H9 (cell line): Measurements from ENCODE around the gene GABPB2. TPM values are rescaled to one million over a fixed set of nuclear protein-coding genes. Genes with fewer than 3 reads are reported as not detected.

Experiments
- DNase-seq: peaks from one replicate; pipeline ENCODE4 v3.0.0-alpha.2; 2017
- H2AFZ ChIP-seq: one replicate; pipeline ENCODE4 v1.6.1; 2013; ENCODE audit warnings: mild to moderate bottlenecking, low read length, control low read depth, moderate library complexity
- H2AK5ac ChIP-seq: 2 replicates; pipeline ENCODE4 v1.6.1; 2013; ENCODE audit warnings: low read length, control low read depth, mixed read lengths; ENCODE audit not compliant: insufficient read length
- H2BK120ac ChIP-seq: one replicate; pipeline ENCODE4 v1.6.1; 2013; ENCODE audit warnings: low read depth, mild to moderate bottlenecking, low read length, control low read depth, inconsistent platforms; ENCODE audit not compliant: poor library complexity, severe bottlenecking
- H2BK12ac ChIP-seq: 2 replicates; pipeline ENCODE4 v1.6.1; 2013; ENCODE audit warnings: low read length, control low read depth, mixed read lengths, low read depth; ENCODE audit not compliant: insufficient read length
- H2BK15ac ChIP-seq: 2 replicates; pipeline ENCODE4 v1.6.1; 2013; ENCODE audit warnings: low read depth, low read length, control low read depth
- H2BK20ac ChIP-seq: one replicate; pipeline ENCODE4 v1.6.1; 2013; ENCODE audit warnings: low read depth, mild to moderate bottlenecking, low read length, control low read depth, inconsistent platforms; ENCODE audit not compliant: poor library complexity, severe bottlenecking
- H2BK5ac ChIP-seq: 2 replicates; pipeline ENCODE4 v1.6.1; 2013; ENCODE audit warnings: low read length, control low read depth, mixed read lengths; ENCODE audit not compliant: insufficient read length
- H3K14ac ChIP-seq: 2 replicates; pipeline ENCODE4 v1.6.1; 2013; ENCODE audit warnings: low read length, control low read depth; ENCODE audit not compliant: insufficient read depth
- H3K18ac ChIP-seq: 2 replicates; pipeline ENCODE4 v1.6.1; 2013; ENCODE audit warnings: low read depth, mild to moderate bottlenecking, mixed read lengths, low read length, control low read depth; ENCODE audit not compliant: insufficient read length
- H3K23ac ChIP-seq: 2 replicates; pipeline ENCODE4 v1.6.1; 2013; ENCODE audit warnings: low read length, control low read depth, mixed read lengths, low read depth; ENCODE audit not compliant: insufficient read length
- H3K23me2 ChIP-seq: 2 replicates; pipeline ENCODE4 v1.6.1; 2013; ENCODE audit warnings: low read depth, mild to moderate bottlenecking, mixed read lengths, low read length, control low read depth; ENCODE audit not compliant: insufficient read length, poor library complexity, severe bottlenecking
- H3K27ac ChIP-seq: 2 replicates; pipeline ENCODE4 v1.5.1; 2013; ENCODE audit warnings: low read length, control low read depth, mixed read lengths, low read depth; ENCODE audit not compliant: insufficient read length
- H3K27me3 ChIP-seq: 2 replicates; pipeline ENCODE4 v1.6.1; 2013; ENCODE audit warnings: low read length, control low read depth, inconsistent platforms; ENCODE audit not compliant: insufficient read depth
- H3K4ac ChIP-seq: 2 replicates; pipeline ENCODE4 v1.6.1; 2013; ENCODE audit warnings: low read depth, mild to moderate bottlenecking, control low read depth, inconsistent platforms, low read length, moderate library complexity
- H3K4me1 ChIP-seq: 2 replicates; pipeline ENCODE4 v1.6.1; 2013; ENCODE audit warnings: low read length, control low read depth, inconsistent platforms; ENCODE audit not compliant: insufficient read depth
- H3K4me2 ChIP-seq: 2 replicates; pipeline ENCODE4 v1.6.1; 2013; ENCODE audit warnings: low read length, control low read depth, mixed read lengths; ENCODE audit not compliant: insufficient read length, insufficient read depth
- H3K56ac ChIP-seq: 2 replicates; pipeline ENCODE4 v1.6.1; 2013; ENCODE audit warnings: low read depth, mild to moderate bottlenecking, mixed read lengths, low read length, control low read depth; ENCODE audit not compliant: insufficient read length
- H3K79me1 ChIP-seq: 2 replicates; pipeline ENCODE4 v1.6.1; 2013; ENCODE audit warnings: low read depth, mild to moderate bottlenecking, moderate library complexity, low read length, control low read depth, inconsistent platforms; ENCODE audit not compliant: insufficient read depth, poor library complexity, severe bottlenecking
- H3K79me2 ChIP-seq: 2 replicates; pipeline ENCODE4 v1.6.1; 2013; ENCODE audit warnings: low read length, control low read depth, inconsistent platforms; ENCODE audit not compliant: insufficient read depth
- H3K9ac ChIP-seq: 2 replicates; pipeline ENCODE4 v1.6.1; 2013; ENCODE audit warnings: low read length, control low read depth, mixed read lengths; ENCODE audit not compliant: insufficient read length; ENCODE audit errors: extremely low read depth
- H3K9me3 ChIP-seq: one replicate; pipeline ENCODE4 v1.6.1; 2013; ENCODE audit warnings: low read depth, low read length, inconsistent platforms; ENCODE audit not compliant: control insufficient read depth
- H3T11ph ChIP-seq: one replicate; pipeline ENCODE4 v1.6.1; 2013; ENCODE audit warnings: mild to moderate bottlenecking, low read length, control low read depth, inconsistent platforms
- H4K20me1 ChIP-seq: one replicate; pipeline ENCODE4 v1.6.1; 2013; ENCODE audit not compliant: control insufficient read depth, insufficient read length, insufficient read depth
- H4K5ac ChIP-seq: 2 replicates; pipeline ENCODE4 v1.6.1; 2013; ENCODE audit warnings: low read depth, mild to moderate bottlenecking, mixed read lengths, low read length, control low read depth; ENCODE audit not compliant: insufficient read length
- H4K8ac ChIP-seq: replicated peaks from 2 replicates; pipeline ENCODE4 v1.6.1; 2013; ENCODE audit warnings: low read length, control low read depth, mixed read lengths, low read depth; ENCODE audit not compliant: insufficient read length
- H4K91ac ChIP-seq: 2 replicates; pipeline ENCODE4 v1.6.1; 2013; ENCODE audit warnings: low read depth, mild to moderate bottlenecking, moderate library complexity, mixed read lengths, low read length, control low read depth; ENCODE audit not compliant: insufficient read length
- H3K27ac Mint-ChIP-seq, 3 experiments: 2 replicates in 2 of 3; 3 replicates in 1 of 3; pipeline ENCODE4 v1.8.0; 2020 to 2021; ENCODE audit warnings: mixed read lengths in 3 of 3, mild to moderate bottlenecking in 1 of 3, moderate library complexity in 1 of 3
- H3K27me3 Mint-ChIP-seq: 2 replicates; pipeline ENCODE4 v1.8.0; 2021; ENCODE audit warnings: low read depth, mild to moderate bottlenecking, moderate library complexity, mixed read lengths
- H3K36me3 Mint-ChIP-seq, 3 experiments: 2 replicates in 2 of 3; 3 replicates in 1 of 3; pipeline ENCODE4 v1.8.0; 2020 to 2021; ENCODE audit warnings: low read depth in 3 of 3, mixed read lengths in 3 of 3; ENCODE audit not compliant: insufficient read depth in 1 of 3
- H3K4me1 Mint-ChIP-seq, 2 experiments: 2 replicates each; pipeline ENCODE4 v1.8.0; 2020; ENCODE audit warnings: mixed read lengths in 2 of 2
- H3K4me3 Mint-ChIP-seq, 2 experiments: 2 replicates in 1 of 2; 3 replicates in 1 of 2; pipeline ENCODE4 v1.8.0; 2020 to 2021; ENCODE audit warnings: mild to moderate bottlenecking in 2 of 2, mixed read lengths in 2 of 2, moderate library complexity in 1 of 2
- H3K9me3 Mint-ChIP-seq, 2 experiments: 2 replicates in 1 of 2; 3 replicates in 1 of 2; pipeline ENCODE4 v1.8.0; 2020; ENCODE audit warnings: mild to moderate bottlenecking in 2 of 2, mixed read lengths in 2 of 2, moderate library complexity in 1 of 2
- WGBS: extraction: QIAGEN DNeasy Blood & Tissue Kit; methylation state at CpG from one replicate; pipeline ENCODE4 v1.1.7; 2013; ENCODE audit warnings: missing lambda C conversion rate, low lambda C conversion rate, mixed read lengths; ENCODE audit not compliant: insufficient read length; ENCODE audit errors: extremely low coverage; 5-methylcytosine and 5-hydroxymethylcytosine counted together
- total RNA-seq: library from RNA; stranded (reverse); gene quantifications from 2 replicates; pipeline ENCODE4 v1.2.1, GENCODE V29; 2021
- TF ChIP-seq, protein P1 (sequence below): fragments of 200-600 bp; sonication (generic); conservative IDR thresholded peaks from 3 replicates; pipeline ENCODE4 v1.8.0; 2021; ENCODE audit warnings: antibody characterized with exemption, mild to moderate bottlenecking

GABPB2 gene
- total RNA-seq, 1 experiment from 2014 or later: 4.1 TPM

DNA sequence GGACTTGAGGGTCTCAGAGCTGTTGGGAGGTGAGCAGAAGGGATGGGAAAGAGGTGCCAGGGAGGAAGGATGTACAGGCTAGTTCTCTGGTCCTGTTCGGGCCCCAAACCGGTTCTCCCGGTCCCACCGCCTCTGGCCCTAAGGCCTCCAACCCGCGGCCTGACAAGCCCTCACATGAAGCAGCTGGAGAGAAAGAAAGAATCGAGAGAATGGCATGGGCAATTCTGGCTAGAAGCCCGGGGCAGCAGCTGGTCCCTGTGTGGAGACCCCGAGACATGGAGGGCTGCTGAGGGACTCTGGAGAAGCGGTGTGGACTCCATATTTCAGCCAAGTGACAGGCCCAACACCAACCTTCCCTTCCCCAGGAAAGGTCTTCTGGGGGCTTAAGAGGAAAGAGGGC lies 11.9 kb upstream of the GABPB2 start:
- DNase-seq: peak; percentile 58
- Histone ChIP-seq H3K79me2 (peaks cover 30% of the 10 kb centered on the region; the same call in 1 of the 2 replicates), H2BK12ac (no peak overlapping the region), H2BK120ac (no peak overlapping the region), H2BK15ac (no peak overlapping the region), H3K4me2 (peak overlapping the region; percentile 86), H3K9me3 (no peaks in the 10 kb centered on the region), H3K14ac (no peak overlapping the region), H3K79me1 (peaks cover 12% of the 10 kb centered on the region), H3K18ac (no peak overlapping the region), H2BK20ac (no peak overlapping the region), H4K5ac (no peak overlapping the region), H3K27me3 (no peaks in the 10 kb centered on the region), H3K23me2 (peaks cover 22% of the 10 kb centered on the region), H3K27ac (no peak overlapping the region), H3K23ac (no peak overlapping the region), H2AFZ (no peak overlapping the region), H2AK5ac (no peak overlapping the region), H3K9ac (peak overlapping the region; percentile 75), H3K4me1 (peaks cover 7% of the 10 kb centered on the region; the same call in 1 of the 2 replicates), H4K20me1 (no peaks in the 10 kb centered on the region), H3T11ph (no peak overlapping the region), H4K8ac (no peak overlapping the region), H3K56ac (no peak overlapping the region), H3K4ac (no peak overlapping the region), H2BK5ac (no peak overlapping the region), H4K91ac (no peak overlapping the region)
- Mint-ChIP-seq H3K36me3 (peaks cover 24 to 50% (median 45%) of the 10 kb centered on the region in 3 experiments), H3K27me3 (no peaks in the 10 kb centered on the region), H3K4me1 (peaks cover 40 to 46% of the 10 kb centered on the region in 2 experiments), H3K27ac (peak overlapping the region; percentile 14 to 96 (median 95); a peak in 5 of 7 replicates), H3K9me3 (no peaks in the 10 kb centered on the region), H3K4me3 (peak overlapping the region; percentile 94 to 98)
- TF ChIP-seq, protein P1, sequence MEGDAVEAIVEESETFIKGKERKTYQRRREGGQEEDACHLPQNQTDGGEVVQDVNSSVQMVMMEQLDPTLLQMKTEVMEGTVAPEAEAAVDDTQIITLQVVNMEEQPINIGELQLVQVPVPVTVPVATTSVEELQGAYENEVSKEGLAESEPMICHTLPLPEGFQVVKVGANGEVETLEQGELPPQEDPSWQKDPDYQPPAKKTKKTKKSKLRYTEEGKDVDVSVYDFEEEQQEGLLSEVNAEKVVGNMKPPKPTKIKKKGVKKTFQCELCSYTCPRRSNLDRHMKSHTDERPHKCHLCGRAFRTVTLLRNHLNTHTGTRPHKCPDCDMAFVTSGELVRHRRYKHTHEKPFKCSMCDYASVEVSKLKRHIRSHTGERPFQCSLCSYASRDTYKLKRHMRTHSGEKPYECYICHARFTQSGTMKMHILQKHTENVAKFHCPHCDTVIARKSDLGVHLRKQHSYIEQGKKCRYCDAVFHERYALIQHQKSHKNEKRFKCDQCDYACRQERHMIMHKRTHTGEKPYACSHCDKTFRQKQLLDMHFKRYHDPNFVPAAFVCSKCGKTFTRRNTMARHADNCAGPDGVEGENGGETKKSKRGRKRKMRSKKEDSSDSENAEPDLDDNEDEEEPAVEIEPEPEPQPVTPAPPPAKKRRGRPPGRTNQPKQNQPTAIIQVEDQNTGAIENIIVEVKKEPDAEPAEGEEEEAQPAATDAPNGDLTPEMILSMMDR: no peak
- no CpG with 5 or more reads among the region's 10 CpGs for WGBS
